NCI-H460 (cell line): ENCODE results near the gene NDUFA6. TPM values are rescaled to one million over a fixed set of nuclear protein-coding genes. Genes with fewer than 3 reads are reported as not detected.
"Not testable (repeated sequence)": the region's sequence is repeated elsewhere in the genome, so short reads cannot be mapped to it uniquely, and the experiment has no call there.

Experiments
- DNase-seq: peaks from one replicate; pipeline ENCODE4 v3.0.0-alpha.2; 2016; ENCODE audit warnings: low read depth; ENCODE audit errors: extremely low read depth
- total RNA-seq: library from RNA; depleted of rRNA; stranded (reverse); fragments of >200 nt; shearing (Covaris generic); gene quantifications from 2 replicates; pipeline ENCODE4 v1.2.3, GENCODE V29; 2014

The NDUFA6 gene
- total RNA-seq, 1 experiment from 2014 or later: 73.3 TPM

- DNase-seq: no peak
Measured at GRCh38 chr22:42072606-42073330, 17.8 kb downstream of the NDUFA6 start.

- not testable (repeated sequence) for DNase-seq
Measured at GRCh38 chr22:42071508-42071907, 19.1 kb downstream of the NDUFA6 start.

- peak; percentile 90 for DNase-seq
Measured at GRCh38 chr22:42070517-42071422, 19.8 kb downstream of the NDUFA6 start, which contains the start of gene NAGA. Gene NAGA, minus strand, starts transcription at chr22:42070812. Its CDS starts 515 bp downstream, at chr22:42070297.

- no peak for DNase-seq
Measured at GRCh38 chr22:42069801-42070516, 20.6 kb downstream of the NDUFA6 start.

- DNase-seq: no peak
Measured at GRCh38 chr22:42068291-42068690, 22.3 kb downstream of the NDUFA6 start.

- DNase-seq: no peak
Measured at GRCh38 chr22:42067671-42068251, 22.8 kb downstream of the NDUFA6 start.

GRCh38 chr22:42066937-42067336, 23.6 kb downstream of the NDUFA6 start:
- no peak for DNase-seq

- DNase-seq: no peak
Measured at GRCh38 chr22:42066126-42066761, 24.3 kb downstream of the NDUFA6 start.

GRCh38 chr22:42065438-42066125, 25.0 kb downstream of the NDUFA6 start:
- DNase-seq: no peak

GRCh38 chr22:42064629-42065028, 25.9 kb downstream of the NDUFA6 start:
- DNase-seq: no peak

- DNase-seq: no peak
Measured at GRCh38 chr22:42062506-42063170, 27.9 kb downstream of the NDUFA6 start.

- no peak for DNase-seq
Measured at GRCh38 chr22:42061041-42061440, 29.5 kb downstream of the NDUFA6 start.

- no peak for DNase-seq
Measured at GRCh38 chr22:42060489-42060888, 30.1 kb downstream of the NDUFA6 start.

- no peak for DNase-seq
Measured at GRCh38 chr22:42056757-42057511, 33.6 kb downstream of the NDUFA6 start.

GRCh38 chr22:42052765-42053164, 37.8 kb downstream of the NDUFA6 start:
- no peak for DNase-seq

GRCh38 chr22:42050641-42051180, 39.9 kb downstream of the NDUFA6 start:
- no peak for DNase-seq

- DNase-seq: no peak
Measured at GRCh38 chr22:42041784-42042183, 48.8 kb downstream of the NDUFA6 start.

GRCh38 chr22:42039271-42039670, 51.3 kb downstream of the NDUFA6 start:
- no peak for DNase-seq
